GM18526 (cell line): Measurements from ENCODE around the gene XK.

Experiments used
- POLR2A ChIP-seq: IDR thresholded peaks from 3 replicates; pipeline ENCODE4 v1.6.1; 2011; ENCODE audit not compliant: insufficient read length; ENCODE audit errors: extremely low read depth

The XK gene

DNA sequence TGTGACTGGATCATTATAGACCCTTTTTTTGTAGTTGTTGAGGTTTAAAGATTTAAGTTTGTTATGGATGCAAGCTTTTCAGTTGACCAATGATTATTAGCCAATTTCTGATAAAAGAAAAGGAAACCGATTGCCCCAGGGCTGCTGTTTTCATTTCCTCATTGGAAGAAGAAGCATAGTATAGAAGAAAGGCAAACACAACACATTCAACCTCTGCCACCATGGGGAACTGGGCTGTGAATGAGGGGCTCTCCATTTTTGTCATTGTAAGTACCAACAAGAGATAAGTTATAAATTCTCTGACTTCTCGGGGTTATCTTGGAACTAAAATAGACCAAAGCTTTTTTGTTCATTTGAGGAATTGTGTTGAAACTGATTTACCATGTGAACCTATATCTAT lies 94.3 kb downstream of the XK start, which contains the start of gene CYBB:
TSS of gene CYBB (plus strand) at position 203 of the 400 bp plus-strand sequence. CDS start at position 222, 19 bp downstream.
- peak; percentile 41 for TF ChIP-seq POLR2A

- no peak for TF ChIP-seq POLR2A
Observed at GRCh38 chrX:37781081-37781480, 95.5 kb downstream of the XK start.
